Adrenal gland (tissue), 12 donors: Measurements from ENCODE around the gene TMEM163. TPM values are rescaled to one million over a fixed set of nuclear protein-coding genes. Genes with fewer than 3 reads are reported as not detected.

Source experiments
- DNase-seq, 7 donors: peaks; one replicate each; pipeline ENCODE4 v3.0.0-alpha.2; 2019 to 2020
- H3K27ac ChIP-seq, 5 donors: fragments of 200-600 bp; sonication (generic) in 4 of 5; 1 replicate in 3 of 5; 2 replicates in 2 of 5; pipeline versions ENCODE4 v1.5.1 to v1.8.0; 2016 to 2020; ENCODE audit warnings: mild to moderate bottlenecking in 1 of 5
- H3K27me3 ChIP-seq: fragments of 200-600 bp; 2 replicates; pipeline ENCODE4 v1.8.0; 2021
- H3K36me3 ChIP-seq, 2 donors: fragments of 200-600 bp; replicated peaks in 1 of 2; 1 replicate in 1 of 2; 2 replicates in 1 of 2; pipeline versions ENCODE4 v1.5.1 to v1.8.0; 2018 to 2022
- H3K4me1 ChIP-seq, 2 donors: fragments of 200-600 bp; replicated peaks in 1 of 2; 1 replicate in 1 of 2; 2 replicates in 1 of 2; pipeline versions ENCODE4 v1.5.1 to v1.8.0; 2018 to 2021
- H3K4me3 ChIP-seq, 4 donors: fragments of 200-600 bp; sonication (generic) in 3 of 4; one replicate each; pipeline ENCODE4 v1.5.1; 2016 to 2018
- H3K9me3 ChIP-seq, 3 donors: fragments of 200-600 bp; sonication (generic) in 1 of 3; replicated peaks in 1 of 3; 1 replicate in 2 of 3; 2 replicates in 1 of 3; pipeline versions ENCODE4 v1.5.1 to v1.8.0; 2016 to 2021
- POLR2A ChIP-seq, 2 donors: fragments of 450-650 bp; IDR thresholded peaks; one replicate each; pipeline ENCODE4 v1.6.1; 2017; ENCODE audit warnings: antibody characterized with exemption in 2 of 2, mild to moderate bottlenecking in 2 of 2, moderate library complexity in 1 of 2
- WGBS, 4 donors: extraction: QIAGEN DNeasy Blood & Tissue Kit in 2 of 4; methylation state at CpG; one replicate each; pipeline versions ENCODE4 v1.1.5 to v1.1.7; 2013 to 2017; 5-methylcytosine and 5-hydroxymethylcytosine counted together
- intact Hi-C, 2 donors: fragments of 100-400 bp; cut with DNase I; formaldehyde crosslinking; loops; one replicate each; pipeline versions ENCODE4 v1.14.1 to v1.15.0; 2022 to 2023
- polyA plus RNA-seq, 3 donors: library from polyadenylated mRNA; stranded (reverse); fragments of 200-250 nt in 2 of 3; fragments of 350-450 nt in 1 of 3; fragmentation: Illumina TruSeq in 1 of 3; extraction: RNeasy Lipid Tissue Mini Kit (QIAGEN cat#74804) in 1 of 3; gene quantifications; one replicate each; pipeline ENCODE4 v1.2.3, GENCODE V29; 2013 to 2014
- total RNA-seq, 9 donors: library from RNA; depleted of rRNA in 4 of 9; stranded (reverse); fragments of >200 nt in 4 of 9; fragments of 120-200 nt in 1 of 9; fragmentation: NEBNext Ultra II Directional in 1 of 9; extraction: Animal tissue kit (Norgen Biotek cat#: 25700) in 1 of 9; gene quantifications; one replicate each; pipeline versions ENCODE4 v1.1.0 to v1.2.4, GENCODE V29; 2013 to 2023
- TF ChIP-seq, protein P1 (sequence below), 6 experiments: fragments of 450-650 bp in 4 of 6; fragments of 200-600 bp in 2 of 6; sonication (generic) in 1 of 6; IDR thresholded peaks; 1 replicate in 5 of 6; 2 replicates in 1 of 6; pipeline versions ENCODE4 v1.5.1 to v1.8.0; 2016 to 2021; ENCODE audit warnings: antibody characterized with exemption in 6 of 6, mild to moderate bottlenecking in 2 of 6, moderate library complexity in 1 of 6
- donor health status: healthy with polysubstance abuse.
- donor health status: Bipolar disorder and iron deficiency.
- donor health status: DM: yes; HTN: yes; CAD: no.
- donor health status: DM: no; HTN: no; CAD: no.
- donor health status: DM: no; HTN: no; CAD: no.
- donor health status: DM: yes; HTN: yes; CAD: no.

TMEM163 gene
- total and polyA plus RNA-seq, 12 donors: 3.6 to 21.6 (median 9.5) TPM

DNA sequence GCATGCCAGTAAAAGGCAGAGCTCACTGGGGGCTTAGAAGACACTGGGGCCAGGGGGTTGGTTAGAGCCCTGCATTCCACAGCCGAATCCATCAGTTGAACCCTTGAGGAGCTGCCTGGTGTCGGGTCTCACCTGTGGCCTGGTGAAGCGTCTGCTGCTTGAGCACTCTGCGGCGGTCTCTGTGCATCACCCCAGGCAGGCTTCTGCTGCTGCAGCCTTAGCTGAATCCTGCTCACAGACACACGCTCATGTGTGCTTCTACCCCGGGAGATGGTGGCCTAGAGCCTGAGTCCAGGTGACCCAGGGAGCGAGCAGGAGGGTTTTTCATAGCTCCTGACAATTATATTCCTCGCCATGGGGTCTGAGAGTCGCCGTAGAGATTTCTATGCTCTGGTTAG is 272.8 kb downstream of the TMEM163 start:
- Histone ChIP-seq H3K4me3 (no peak overlapping the region), H3K36me3 (peaks cover 0 to 6% of the 10 kb centered on the region in 2 donors), H3K27me3 (no peaks in the 10 kb centered on the region), H3K27ac (no peak overlapping the region), H3K4me1 (peaks cover 0 to 7% of the 10 kb centered on the region in 2 donors), H3K9me3 (no peaks in the 10 kb centered on the region)
- 86 to 94% (median 90%) methylated on average over 4 to 11 of the region's 11 CpGs for WGBS, 4 donors
- intact Hi-C loops: no loop called here
- no peak for TF ChIP-seq POLR2A (IDR thresholded peaks at IDR 0.05)
- TF ChIP-seq, protein P1, sequence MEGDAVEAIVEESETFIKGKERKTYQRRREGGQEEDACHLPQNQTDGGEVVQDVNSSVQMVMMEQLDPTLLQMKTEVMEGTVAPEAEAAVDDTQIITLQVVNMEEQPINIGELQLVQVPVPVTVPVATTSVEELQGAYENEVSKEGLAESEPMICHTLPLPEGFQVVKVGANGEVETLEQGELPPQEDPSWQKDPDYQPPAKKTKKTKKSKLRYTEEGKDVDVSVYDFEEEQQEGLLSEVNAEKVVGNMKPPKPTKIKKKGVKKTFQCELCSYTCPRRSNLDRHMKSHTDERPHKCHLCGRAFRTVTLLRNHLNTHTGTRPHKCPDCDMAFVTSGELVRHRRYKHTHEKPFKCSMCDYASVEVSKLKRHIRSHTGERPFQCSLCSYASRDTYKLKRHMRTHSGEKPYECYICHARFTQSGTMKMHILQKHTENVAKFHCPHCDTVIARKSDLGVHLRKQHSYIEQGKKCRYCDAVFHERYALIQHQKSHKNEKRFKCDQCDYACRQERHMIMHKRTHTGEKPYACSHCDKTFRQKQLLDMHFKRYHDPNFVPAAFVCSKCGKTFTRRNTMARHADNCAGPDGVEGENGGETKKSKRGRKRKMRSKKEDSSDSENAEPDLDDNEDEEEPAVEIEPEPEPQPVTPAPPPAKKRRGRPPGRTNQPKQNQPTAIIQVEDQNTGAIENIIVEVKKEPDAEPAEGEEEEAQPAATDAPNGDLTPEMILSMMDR (IDR thresholded peaks at IDR 0.05): no peak
- no peak for DNase-seq

DNA sequence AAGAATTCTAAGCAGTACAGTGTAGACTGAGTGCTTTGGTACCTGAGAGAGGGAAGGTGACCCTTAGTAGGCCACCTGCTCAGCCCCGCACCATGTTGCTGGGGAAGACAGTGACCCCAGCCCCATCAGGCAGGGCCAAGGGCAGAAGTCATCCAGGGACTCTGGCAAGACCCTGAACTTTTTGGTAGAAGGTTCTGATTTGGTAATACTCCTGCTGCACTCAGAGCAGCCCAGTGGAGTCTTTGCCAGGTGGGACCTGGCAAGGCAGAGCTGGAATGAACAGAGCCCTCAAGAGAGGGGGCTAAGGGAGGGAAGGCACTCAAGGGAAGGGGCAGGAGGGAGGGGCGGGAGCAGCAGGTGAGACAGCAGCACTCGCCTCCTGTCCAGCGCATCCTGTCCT is 273.7 kb downstream of the TMEM163 start:
- 89 to 97% (median 96%) methylated on average over 4 of the region's 4 CpGs for WGBS, 4 donors
- H3K27ac ChIP-seq: no peak overlapping the region
- peaks cover 0 to 7% of the 10 kb centered on the region in 2 donors for H3K4me1 ChIP-seq
- no peak for TF ChIP-seq POLR2A (IDR thresholded peaks at IDR 0.05)
- TF ChIP-seq, protein P1 (IDR thresholded peaks at IDR 0.05): no peak
- no peaks in the 10 kb centered on the region for H3K27me3 ChIP-seq
- H3K9me3 ChIP-seq: no peaks in the 10 kb centered on the region
- intact Hi-C loops: no loop called here
- no peak overlapping the region for H3K4me3 ChIP-seq
- DNase-seq: no peak
- H3K36me3 ChIP-seq: peaks cover 0 to 6% of the 10 kb centered on the region in 2 donors

DNA sequence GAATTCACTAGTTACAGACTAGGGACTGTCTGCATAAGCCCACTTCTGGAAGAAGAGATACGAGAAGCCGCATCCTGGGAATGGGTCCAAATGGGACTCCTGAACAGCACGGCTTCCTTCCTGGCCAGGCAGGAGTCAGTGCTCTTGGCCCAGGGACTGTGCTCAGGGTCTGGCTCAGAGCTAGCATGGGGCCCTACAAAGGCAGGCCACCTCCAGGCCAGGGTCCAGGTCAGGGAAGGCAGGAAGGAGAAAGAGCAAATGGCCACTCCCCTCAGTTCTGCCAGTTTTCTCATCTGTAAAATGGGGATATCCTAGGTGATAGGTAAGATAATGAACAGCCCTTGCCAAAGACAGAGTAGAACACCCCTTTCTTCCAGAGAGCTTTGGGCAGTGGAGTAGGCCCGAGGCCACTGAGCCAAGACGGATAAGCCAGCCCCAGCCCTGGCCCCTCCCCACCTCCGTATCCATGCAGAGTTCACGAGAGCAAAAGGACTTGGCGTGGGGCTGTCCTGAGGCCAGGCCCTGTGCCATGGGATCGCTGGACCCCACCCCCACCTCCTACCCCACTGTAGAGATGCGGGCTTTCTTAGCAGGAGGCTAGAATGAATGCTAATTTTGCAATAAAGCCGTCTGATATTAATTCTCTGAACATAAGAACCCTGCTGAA is 274.9 kb downstream of the TMEM163 start:
- WGBS, 4 donors: 90 to 100% (median 92%) methylated on average over 6 to 11 of the region's 11 CpGs
- intact Hi-C loops: no loop called here
- Histone ChIP-seq H3K27ac (no peak overlapping the region), H3K4me3 (no peak overlapping the region), H3K4me1 (peaks cover 0 to 7% of the 10 kb centered on the region in 2 donors), H3K36me3 (peaks cover 0 to 6% of the 10 kb centered on the region in 2 donors), H3K27me3 (no peaks in the 10 kb centered on the region), H3K9me3 (no peaks in the 10 kb centered on the region)
- DNase-seq: no peak
- TF ChIP-seq, protein P1 (IDR thresholded peaks at IDR 0.05): no peak
- no peak for TF ChIP-seq POLR2A (IDR thresholded peaks at IDR 0.05)

DNA sequence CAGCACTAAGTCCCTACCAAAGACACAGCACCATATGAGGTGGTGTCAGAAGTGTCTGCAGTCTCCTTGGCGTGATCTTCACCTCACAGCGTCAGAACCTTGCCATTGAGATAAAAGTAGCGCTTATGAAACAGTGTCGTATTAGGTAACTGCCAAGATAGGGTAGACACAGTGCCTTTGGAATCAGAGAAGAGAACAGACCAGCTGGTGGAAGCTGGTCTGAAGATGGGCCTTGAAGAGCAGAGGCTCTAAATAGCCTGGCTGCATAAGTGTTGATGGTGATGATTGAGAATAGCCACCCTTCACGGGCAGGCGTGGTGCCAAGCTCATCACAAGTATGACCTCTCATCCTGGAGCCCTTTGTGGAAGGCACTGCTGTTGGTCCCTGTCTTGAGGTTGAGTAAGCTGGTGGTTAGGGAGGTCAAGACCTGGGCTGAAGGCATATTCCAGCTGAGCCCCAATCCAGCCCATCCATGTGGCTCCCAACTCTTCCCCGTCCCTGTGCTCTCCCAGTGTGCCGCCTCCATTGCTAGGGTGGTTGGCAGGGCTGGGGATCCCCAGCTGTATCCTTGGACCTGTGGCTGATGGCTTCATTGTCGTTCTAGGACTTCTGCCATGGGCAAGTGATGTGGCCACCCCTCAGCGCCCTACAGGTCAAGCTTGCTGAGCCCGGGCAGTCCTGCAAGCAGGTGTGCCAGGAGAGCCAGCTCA is 277.5 kb downstream of the TMEM163 start:
- intact Hi-C loops: no loop called here
- 94 to 97% (median 95%) methylated on average over 6 to 11 of the region's 11 CpGs for WGBS, 4 donors
- H3K36me3 ChIP-seq: no peaks in the 10 kb centered on the region

More for the DNA sequence above, 277.5 kb downstream of the TMEM163 start:
- no peak for DNase-seq
- H3K4me1 ChIP-seq: peaks cover 0 to 5% of the 10 kb centered on the region in 2 donors
- no peak for TF ChIP-seq POLR2A (IDR thresholded peaks at IDR 0.05)
- TF ChIP-seq, protein P1 (IDR thresholded peaks at IDR 0.05): no peak
- no peaks in the 10 kb centered on the region for H3K9me3 ChIP-seq
- no peak overlapping the region for H3K27ac ChIP-seq
- H3K4me3 ChIP-seq: no peak overlapping the region
- H3K27me3 ChIP-seq: no peaks in the 10 kb centered on the region
